NCI-H1417 treated with DMSO at 0.1 percent for 48 hours (cell line): ENCODE data around the gene DEPP1.

Experiments used
- DNase-seq: peaks from one replicate; lab custom pipeline; 2025; lab: John Stamatoyannopoulos, UW

DEPP1 gene

DNA sequence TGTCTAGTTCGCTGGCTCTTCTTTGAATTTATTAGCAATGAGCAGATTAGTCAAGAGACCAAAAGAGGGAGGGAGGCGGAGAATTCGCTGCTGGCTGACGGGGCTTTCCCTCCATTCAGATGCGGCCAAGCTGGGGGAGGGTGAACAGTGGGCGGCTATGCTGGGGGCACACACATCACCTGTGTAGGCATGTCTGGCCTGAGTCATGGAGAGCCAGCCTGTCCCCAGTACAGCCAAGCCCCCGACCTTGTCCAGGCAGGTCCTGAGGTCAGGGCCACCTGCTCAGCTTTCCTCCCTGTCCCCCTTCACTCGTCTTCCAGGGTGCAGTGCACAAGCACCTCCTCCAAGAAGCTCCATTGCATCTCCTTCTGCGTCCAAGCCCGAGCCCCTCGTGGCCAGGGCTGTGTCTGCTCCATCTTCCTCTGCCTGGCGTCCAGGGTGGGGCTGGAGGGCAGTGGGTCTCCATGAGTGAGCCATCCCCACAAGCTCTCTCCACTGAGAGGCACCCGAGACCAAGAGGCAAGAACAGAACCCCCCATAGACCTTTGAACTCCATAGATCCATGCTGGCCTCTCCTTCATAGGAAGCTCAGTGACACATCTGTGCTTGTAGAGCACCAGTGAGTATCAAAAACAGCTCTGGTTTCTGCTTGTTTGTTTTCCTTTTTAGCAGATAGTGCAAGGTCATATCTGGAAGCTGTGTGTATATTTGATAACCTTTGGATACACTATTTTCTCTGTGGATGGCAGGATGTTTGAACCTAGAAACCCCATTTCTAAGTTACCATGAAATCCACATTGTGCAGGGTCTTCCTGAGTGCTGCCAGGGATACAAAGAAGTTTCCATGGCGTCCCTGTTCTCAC, 1.9 kb upstream of the DEPP1 start:
- no peak for DNase-seq

DNA sequence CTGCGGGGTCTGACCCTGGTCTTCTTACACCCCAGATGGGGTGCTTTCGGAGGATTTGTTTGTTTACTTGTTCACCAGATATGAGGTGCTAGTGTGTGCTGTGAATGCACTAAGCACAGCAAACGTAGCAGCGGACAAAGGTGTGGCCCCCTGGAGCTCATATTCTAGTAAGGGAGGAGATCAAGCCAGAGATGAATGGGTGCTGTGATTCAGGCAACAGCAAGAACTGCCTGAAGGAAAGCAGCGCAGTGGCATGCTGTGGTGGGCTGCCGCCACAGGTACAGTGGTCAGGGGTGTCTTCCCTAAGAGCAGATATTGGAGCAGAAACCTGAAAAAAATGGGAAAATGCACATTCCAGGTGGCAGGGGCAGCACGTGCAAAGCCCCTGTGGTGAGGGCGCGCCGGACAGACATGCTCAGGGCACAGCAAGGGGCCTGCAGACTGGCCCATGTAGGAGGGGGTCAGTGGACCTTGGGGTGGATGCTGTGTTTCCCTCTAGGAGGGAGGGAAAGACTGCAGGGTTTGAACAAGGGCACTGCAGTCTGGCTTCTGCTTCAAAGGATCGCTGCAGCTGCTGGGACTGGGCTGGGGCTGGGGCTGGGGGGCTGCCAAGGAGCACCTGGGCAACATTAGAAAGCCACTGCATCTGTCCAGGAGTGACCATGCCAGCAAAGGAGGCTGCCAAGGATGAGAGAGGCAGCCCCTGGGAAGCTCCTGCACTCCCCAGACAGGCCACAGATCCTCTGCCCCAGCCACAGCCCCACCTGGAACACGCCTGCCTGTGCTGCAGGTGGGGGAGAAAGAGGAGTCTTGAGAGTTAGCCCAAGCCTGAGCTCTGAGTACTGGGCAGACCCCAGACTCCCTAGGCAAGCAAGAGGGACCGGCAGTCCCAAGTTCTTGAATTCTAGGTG, 927 bp upstream of the DEPP1 start:
- DNase-seq: no peak

DNA sequence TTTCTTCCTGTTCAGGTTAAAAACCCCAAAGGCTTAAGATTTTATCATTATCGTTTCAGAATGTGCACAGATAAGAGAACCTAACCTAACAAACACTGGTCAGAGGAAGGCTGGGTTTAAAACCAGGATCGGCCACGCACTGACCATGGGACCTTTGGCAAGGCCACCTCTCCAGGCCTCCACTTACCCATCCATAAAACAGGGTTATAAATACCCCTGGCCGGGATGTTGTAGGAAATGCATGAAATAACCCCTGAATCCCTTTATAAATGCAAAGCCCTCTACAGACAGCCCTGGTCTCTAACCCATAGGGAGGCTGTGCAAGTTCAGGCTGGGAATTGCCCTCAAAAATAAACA, 418 bp downstream of the DEPP1 start:
- no peak for DNase-seq

DNA sequence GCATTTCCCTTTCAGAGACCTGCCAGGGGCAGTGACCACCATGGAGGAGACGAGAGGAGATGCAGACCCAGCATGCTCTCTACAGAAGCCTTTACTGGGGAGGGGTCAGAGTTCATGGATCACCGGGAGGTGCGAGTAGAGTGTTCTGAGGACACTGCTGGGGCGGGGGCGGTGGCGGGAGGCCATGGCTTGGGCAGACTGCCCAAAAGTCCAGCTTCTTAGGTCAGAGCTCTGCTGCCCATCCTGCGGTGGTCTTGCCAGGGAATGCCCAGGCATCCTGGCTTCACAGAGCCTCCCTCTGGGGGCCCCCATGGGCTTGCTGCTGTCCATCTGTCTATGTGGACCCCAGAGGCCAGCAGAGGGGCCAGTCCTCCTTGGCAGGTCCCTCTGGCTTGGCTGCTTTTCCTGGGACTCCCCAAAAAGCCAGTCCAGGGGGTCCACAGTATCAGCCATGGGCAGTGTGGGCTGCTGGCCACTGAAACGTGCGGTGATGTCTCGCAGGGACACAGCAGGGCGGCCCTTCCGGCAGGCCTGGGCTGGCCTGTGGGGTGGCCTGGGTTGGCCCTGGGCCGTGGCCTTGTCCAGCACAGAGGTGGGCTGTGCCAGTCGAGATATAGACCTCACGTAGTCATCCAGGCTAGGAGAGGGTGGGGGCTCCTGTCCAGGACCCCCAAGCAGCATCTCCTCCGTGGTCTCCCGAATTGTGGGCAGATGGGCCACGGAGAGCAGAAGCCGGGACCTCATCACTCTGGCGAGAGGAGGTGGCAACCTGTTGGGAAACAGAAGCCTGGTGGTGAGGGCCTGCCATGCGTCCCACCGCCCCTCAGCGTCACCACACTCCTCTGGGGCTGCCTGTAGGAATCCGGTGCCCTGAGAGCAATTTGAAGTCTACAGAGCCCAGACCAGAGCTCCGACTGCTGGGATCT, 1.1 kb downstream of the DEPP1 start:
- DNase-seq: no peak

DNA sequence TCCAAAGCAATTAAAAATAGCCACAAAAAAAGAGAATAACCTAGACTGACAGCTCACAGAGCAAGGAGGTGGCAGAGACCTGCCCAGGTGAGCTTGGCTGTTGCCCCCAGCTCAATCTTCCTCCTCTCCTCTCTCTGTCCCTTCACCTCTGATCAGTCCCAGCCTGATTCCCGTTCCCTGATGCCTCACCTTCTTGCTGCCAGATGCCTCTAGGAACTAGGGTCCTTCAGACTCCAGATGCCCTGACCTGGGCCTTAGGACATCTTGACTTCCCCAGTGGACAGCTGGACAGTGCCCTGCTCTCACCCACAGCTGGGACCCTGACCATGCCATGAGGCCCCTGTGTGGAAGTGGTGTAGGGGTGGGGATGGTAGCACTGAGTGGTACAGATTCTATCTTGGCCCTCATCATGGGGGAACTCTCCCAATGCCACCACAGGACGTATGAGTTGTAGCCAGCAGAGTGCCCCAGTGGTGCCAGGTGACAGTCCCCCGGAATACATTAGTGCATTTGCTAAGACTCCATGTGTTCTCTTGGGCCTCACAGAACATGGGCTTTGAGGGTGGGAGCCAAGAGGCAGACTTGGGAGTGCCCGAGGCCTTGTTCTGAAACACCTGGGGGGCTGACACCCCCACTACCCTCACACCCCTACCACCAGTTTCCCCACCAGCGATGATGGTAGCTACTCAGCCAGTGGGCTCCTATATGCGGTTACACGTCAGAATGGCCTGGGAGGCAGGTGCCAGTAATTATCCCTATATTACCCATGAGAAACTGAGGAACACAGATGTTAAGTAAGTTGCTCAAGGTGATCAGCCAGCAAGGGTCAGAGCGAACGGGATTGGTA, 2.0 kb downstream of the DEPP1 start:
- no peak for DNase-seq

DNA sequence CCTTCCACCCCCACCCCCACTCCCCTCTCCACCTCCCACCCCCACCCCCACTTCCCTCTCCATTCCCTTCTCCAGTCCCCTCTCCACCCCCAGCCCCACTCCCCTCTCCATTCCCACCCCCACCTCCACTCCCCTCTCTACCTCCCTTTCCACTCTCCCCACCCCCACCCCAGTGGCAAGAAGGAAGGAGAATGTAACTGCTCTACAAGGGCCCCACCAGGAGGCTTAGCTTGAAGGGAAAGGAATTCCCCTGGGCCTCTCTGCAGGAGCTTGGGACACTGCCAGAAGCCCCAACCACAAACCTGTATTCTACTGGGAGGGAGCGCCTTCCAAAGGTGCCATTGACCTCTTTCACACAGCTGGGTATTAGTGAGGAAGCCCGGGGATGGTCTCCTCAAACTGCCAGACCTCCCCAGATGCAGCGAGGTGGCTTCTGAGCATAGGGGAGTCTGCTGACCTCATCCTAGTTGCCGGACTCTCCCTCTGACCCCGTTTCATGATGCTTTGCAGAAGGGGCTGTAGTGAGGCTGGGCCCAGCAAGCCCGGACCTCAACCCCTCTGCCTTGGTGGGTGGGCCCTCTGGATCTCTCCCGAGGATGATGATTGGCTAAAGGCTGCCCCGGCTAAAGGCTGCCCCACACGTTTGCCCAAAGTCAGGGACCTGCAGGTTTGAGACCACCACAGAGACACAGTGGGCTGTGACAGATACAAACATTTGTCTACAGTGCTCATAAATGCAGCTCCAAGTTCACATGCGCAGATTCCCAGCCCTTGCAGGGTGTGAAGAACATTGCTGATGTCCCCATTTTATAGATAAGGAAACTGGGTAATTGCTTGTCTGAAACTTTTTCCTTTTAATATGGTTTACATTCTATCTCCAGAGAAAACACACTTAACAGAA, 2.9 kb downstream of the DEPP1 start:
- DNase-seq: no peak

DNA sequence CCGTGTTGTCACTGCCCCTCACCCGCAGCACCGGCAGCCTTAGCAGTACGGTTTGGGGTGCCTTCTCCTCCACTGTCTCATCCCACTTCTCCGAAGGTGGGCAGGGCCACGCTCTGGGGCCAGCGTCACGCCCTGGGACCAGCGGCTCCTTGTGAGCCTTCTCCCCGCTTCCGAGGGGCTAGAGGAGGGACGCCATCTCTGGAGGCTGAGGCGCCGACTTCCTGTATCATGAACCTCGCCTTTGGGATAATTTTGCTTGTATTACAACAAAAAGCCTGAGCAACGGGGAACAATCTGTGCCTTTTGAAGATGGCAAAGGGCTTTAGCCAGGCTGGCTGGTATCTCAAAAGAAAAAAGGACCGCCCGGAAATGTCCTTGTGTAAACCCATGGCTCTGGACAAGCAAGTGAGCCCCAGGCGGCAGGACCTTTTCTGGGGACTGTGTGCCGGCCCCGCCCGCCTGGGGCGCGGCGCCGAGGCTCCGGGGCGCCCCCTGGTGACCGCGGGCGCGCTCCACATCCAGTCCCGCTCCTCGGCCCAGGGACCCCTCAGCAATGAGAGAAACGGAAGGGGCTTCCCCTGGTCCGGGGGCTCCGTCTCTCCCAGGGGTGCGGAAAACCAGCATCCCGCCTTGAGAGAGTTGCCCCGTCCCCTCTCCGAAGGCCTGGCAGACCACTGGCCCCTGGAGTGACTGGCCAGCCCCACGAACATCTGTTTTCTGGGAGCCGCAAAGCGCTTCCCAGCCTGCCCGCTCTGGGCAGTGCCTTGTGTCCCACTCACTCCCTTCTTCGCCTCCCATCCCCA, 3.8 kb downstream of the DEPP1 start:
- no peak for DNase-seq

DNA sequence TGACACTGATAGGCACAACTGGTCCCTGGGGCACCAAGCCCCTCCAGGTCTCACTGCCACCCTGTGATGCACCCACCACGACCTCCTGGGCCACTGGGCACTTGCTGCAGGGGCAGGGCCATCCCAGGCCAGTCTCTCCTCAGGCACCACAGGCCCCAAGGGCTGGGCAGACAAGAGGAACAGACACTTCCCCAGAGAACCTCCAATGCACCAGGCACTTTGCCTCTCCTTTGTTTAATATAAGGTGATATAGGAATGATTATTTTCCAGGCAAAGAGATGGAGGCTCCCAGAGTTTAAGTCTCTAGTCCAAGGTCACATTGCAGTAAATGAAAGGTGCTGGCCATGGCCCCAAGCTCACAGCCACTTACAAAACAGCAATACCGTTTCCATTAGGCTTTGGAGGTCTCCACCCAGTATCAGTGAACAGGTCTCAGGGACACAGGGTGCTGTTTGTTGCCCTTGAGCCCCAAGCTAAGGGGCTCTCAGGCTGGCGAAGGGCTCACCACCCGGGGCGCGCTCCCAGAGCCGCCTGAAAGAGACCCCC, 4.5 kb downstream of the DEPP1 start:
- no peak for DNase-seq

DNA sequence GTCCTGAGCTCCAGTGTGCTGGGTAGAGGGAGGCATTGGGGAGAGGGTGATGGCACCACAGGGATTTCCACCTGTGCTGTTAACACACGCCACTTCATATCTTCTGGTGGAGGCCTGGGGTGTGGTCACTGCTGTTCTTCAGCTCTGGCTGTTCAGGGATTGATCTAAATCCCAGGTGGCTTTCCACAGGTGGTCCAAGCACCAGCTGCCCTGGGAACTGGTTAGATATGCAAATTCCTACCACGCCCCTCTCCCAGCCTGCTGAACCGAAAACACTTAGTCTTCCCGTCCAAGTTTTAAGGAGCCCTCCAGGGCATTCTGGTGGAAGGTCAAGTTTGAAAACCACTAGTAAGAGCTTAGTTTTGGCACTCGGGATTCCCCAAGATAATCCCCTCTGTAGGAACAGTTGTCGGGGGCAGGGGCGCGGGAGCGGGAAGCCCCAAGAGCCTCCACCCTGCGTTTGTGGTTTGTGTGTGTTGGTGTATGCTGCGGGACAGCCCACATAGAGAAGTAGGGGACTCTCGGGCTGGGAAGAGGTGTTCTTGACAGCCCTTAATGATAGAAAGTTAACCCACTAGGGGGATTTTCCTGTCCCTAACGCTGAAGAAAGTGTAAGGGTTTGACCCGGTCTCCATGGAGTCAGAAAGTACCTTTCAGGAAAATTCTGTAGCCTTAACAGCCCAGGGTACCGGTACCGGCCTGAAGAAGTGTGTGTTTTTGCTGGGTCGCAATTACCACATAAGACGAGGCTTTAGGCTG, 5.1 kb downstream of the DEPP1 start:
- DNase-seq: no peak

DNA sequence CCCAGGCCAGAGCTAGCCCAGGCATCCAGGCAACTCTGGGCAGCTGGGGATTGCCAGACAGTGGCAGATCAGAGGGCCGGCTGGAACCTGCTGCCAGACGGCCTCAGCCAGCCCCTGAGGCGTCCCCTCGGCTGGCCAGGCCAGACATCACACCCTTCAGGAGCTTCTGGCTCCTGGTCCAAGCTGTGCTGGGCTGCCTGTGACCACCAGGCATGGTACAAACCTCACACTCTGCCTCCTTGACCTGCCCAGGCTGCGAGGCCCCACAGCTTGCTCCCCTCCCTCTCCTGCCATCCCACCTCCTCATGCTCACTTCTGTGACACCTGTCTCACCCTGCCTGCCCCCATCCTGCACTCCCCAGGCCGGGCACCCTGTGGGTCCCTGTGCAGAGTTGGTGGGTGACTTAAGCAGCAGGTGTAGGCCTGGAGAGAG, 5.7 kb downstream of the DEPP1 start:
- no peak for DNase-seq

DNA sequence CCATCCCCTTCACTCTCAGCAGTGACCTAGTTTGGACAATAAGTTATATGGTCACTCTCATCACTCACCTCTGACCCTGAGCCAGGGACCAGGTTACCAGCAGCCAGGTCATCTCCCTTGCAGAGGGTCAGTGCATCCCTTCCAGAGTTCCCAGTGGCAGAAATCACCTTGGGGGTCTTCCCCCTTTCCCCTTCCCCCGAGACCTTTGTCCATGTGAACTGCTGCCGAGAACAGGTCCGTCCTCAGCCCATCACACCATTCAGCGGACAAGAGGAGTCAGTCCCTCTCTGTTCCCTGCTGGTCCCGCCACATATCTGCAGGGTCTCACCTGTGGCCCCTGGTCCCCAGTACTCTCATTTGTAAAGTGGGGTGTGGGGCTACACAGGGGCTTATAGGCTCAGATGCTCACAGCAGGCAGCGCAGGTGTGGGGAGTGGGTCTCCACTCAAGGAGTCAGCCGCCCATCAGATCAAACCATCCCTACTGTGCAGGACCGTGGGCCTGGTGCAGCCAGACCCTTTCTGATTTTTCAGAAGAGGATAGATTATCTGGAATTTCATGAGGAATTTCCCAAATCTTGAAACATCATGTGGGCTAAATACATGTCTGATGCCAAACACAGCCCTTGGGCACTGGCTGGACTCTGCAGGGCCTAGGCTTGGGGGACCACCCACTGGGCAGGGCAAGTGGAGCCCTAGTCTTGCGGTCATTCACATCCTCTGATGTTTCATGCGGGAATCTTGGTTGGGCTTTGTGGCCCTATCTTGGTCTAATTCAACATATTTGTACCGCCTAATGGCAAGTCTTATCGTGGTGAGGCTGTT, 6.5 kb downstream of the DEPP1 start:
- DNase-seq: no peak

DNA sequence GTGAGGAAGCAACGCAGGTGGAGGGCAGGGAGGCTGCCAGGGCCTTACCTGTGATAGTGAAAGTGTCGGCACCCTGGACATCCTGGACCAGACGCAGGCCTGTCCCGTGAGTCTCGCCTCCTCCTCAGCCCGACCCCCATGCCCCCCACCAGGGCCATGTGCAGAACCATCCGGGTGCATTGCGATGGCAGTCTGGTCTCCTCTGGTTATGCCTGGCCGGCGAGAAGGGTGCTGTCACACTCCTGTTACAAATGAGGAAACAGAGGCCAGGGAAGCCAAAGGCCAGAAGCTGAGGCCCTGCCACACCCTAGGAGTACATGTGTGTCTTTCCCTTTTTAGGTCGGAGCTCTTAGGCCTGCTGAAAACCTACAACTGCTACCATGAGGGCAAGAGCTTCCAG, 7.2 kb downstream of the DEPP1 start:
- DNase-seq: no peak

DNA sequence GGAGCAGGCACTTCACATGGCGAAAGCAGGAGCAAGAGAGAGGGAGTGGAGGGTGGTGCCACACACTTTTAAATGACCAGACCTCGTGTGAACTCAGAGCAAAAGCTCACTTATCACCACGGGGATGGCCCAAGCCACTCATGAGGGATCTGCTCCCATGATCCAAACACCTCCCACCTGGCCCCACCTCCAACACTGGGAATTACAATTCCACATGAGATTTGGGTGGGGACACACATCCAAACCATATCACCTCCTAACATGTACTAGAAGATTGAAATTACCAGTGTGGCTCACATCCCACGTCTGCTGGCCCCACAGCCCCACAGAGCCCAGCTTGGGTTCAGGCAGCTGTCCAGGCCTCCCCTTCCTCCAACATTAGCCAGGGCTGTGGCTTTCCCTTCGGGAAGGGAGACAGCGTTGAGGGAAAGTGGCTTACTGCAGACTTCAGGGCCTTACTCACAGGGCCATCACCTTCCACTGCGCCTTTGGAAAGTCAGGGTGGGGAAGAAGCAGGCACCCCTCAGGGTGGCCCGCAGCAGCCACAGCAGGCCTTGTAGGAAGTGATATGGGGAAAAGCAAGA, 7.7 kb downstream of the DEPP1 start:
- no peak for DNase-seq

DNA sequence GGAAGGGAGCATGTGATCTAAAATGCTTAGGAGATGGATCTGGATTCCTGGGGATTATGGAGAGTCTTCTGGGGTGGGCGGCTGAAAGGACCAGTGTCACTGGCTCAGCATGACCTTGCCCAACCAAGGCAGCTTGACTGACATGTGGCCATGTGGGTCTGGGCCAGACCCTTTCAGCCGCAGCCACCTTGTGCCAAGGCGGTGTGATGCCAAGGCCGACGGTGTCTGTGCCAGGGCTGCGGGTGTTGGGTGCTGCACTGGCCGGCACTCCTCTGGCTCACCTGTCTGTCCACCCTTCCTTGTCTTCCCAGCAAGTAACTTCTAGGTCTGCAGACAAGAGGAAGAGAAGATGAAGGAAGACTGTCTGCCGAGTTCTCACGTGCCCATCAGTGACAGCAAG, 8.8 kb downstream of the DEPP1 start:
- no peak for DNase-seq

DNA sequence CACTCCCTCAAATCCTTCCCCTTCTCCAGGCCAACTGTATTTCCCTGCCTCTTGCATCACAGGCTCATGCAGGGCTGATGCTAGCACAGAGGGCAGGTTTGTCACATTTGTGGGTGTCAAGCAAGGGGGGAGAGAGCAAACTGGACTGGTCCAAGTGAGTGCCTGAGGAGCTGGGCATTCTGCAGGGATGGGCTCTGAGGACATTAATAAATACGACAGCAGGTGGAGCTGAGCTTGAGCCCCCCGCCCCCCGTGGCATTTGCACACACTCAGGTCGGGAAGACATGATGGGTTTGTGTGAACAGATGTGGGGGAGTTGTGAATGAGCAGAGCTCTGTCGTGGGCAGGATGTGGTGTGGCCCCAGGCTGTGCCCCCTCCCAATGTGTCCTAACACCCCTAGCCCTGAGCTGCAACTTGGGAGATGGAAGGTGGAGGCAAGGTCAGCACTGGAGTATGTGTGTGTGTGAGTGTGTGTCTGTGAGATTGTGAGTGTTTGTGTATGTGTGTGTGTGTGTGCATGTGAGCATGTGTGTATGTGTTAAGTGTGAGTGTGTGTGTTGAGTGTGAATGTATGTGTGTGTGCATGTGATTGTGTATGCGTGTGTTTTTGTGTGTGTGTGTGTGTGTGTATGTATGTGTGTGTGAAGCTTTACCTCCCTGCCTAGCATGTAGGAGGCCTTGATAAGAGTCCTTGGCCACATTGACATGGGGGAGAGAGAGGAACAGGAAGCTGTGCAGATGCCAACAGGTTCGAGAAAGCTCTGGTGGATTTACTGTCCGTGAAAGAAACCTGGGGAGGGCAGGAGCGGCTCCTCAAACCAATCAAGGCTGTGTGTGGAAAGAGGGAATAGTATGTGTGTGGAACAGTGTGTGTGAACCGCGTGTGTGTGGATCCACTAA, 9.9 kb downstream of the DEPP1 start:
- no peak for DNase-seq

DNA sequence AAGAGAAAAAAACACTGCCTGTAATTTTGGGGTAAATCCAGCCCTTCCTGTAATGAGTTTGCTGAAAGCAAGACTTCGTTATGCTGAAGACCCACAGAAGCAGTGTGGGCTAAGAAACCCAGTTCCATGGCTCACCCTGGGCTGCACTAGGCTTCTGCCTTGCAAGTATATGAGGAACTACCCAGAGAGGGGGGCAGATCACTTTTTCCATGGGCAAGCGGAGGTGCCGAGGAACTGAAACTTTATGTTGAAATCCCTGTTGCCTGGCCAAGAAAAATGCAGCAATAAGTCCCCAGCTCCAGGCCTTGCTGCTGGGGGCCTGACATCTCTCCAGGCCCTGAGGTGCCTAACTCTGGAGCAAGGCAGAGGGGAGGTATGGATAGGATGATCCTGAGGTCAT, 10.5 kb downstream of the DEPP1 start:
- no peak for DNase-seq
